WI38 (cell line): ENCODE results near the gene PIGT.

Experiments used
- H3K4me3 ChIP-seq: 2 replicates; pipeline ENCODE4 v1.5.1; 2011; ENCODE audit warnings: low read depth, mild to moderate bottlenecking, control low read depth, low read length
- TF ChIP-seq, protein P1 (sequence below): IDR thresholded peaks from 2 replicates; pipeline ENCODE4 v1.5.1; 2012; ENCODE audit warnings: low read depth, mild to moderate bottlenecking, control low read depth, low read length

Gene PIGT

GRCh38 chr20:45387274-45387673 lies 28.7 kb upstream of the PIGT start:
- no peak overlapping the region for H3K4me3 ChIP-seq
- TF ChIP-seq, protein P1, sequence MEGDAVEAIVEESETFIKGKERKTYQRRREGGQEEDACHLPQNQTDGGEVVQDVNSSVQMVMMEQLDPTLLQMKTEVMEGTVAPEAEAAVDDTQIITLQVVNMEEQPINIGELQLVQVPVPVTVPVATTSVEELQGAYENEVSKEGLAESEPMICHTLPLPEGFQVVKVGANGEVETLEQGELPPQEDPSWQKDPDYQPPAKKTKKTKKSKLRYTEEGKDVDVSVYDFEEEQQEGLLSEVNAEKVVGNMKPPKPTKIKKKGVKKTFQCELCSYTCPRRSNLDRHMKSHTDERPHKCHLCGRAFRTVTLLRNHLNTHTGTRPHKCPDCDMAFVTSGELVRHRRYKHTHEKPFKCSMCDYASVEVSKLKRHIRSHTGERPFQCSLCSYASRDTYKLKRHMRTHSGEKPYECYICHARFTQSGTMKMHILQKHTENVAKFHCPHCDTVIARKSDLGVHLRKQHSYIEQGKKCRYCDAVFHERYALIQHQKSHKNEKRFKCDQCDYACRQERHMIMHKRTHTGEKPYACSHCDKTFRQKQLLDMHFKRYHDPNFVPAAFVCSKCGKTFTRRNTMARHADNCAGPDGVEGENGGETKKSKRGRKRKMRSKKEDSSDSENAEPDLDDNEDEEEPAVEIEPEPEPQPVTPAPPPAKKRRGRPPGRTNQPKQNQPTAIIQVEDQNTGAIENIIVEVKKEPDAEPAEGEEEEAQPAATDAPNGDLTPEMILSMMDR, result no peak

GRCh38 chr20:45390931-45391330 lies 25.0 kb upstream of the PIGT start:
- H3K4me3 ChIP-seq, result no peak overlapping the region
- TF ChIP-seq, protein P1, result no peak

- H3K4me3 ChIP-seq, result no peak overlapping the region
- TF ChIP-seq, protein P1, result no peak
Observed at GRCh38 chr20:45391559-45391958, 24.4 kb upstream of the PIGT start.

GRCh38 chr20:45392733-45393132 lies 23.2 kb upstream of the PIGT start:
- TF ChIP-seq, protein P1, result no peak
- H3K4me3 ChIP-seq, result no peak overlapping the region

- no peak overlapping the region for H3K4me3 ChIP-seq
- TF ChIP-seq, protein P1, result no peak
Observed at GRCh38 chr20:45394221-45395113, 21.5 kb upstream of the PIGT start.

DNA sequence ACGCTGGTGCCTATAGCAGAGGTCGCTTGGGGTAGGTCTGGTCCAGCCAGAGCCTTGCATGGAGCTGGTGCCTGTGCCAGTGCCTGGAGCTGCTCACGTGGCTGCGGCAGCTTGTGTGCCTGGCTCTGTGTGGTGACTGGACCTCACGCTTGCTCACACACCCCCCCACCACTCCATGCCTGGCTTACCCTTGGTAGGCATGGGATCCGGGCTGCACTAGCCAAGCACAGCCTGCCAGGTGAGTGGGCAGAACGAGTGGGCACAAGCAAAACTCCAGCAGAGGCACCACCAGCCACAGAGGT lies 20.9 kb upstream of the PIGT start:
- H3K4me3 ChIP-seq, result no peak overlapping the region
- TF ChIP-seq, protein P1, result no peak

DNA sequence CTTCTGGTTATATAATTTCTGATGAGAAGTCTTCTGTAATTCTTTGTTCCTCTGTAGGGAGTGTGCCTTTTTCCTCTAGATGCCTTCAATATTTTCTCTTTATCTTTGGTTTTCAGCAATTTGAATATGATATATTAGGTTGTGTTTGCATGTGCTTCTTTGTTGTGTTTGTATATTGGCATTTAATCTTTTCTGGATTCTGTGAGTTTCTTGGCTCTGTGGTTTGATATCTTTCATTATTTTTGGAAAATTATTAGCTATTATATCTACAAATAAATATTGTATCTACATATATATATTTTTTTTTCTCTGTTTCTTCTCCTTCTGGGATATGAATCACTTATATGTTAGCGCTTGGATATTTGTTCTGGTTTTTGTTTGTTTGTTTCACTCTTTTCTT lies 16.9 kb upstream of the PIGT start:
- TF ChIP-seq, protein P1, result no peak
- no peak overlapping the region for H3K4me3 ChIP-seq
